ENCODE measurements around the gene SORBS1.

The SORBS1 gene

GRCh38 chr10:95567903-95568630 is 6.9 kb upstream of the SORBS1 start:
- Histone ChIP-seq H3K4me3 (ENCODE audit: low read depth in 1 of 2, low read length in 2 of 2) (no peak overlapping the region), H3K9ac (ENCODE audit: low read depth in 1 of 2, low read length in 2 of 2) (no peak overlapping the region), H3K36me3 (ENCODE audit: control insufficient read depth in 1 of 2, insufficient read depth in 2 of 2, low read length in 2 of 2) (no peaks in the 10 kb centered on the region), H3K27me3 (ENCODE audit: control insufficient read depth in 1 of 2, insufficient read depth in 2 of 2, low read length in 2 of 2) (no peaks in the 10 kb centered on the region), H3K4me1 (ENCODE audit: control insufficient read depth in 1 of 2, insufficient read depth in 2 of 2, low read length in 2 of 2) (peaks cover 0 to 3% of the 10 kb centered on the region in 2 donors), H3K9me3 (ENCODE audit: control insufficient read depth in 1 of 2, low read length in 2 of 2) (no peaks in the 10 kb centered on the region), H3K27ac (ENCODE audit: low read depth, low read length) (no peak overlapping the region)

DNA sequence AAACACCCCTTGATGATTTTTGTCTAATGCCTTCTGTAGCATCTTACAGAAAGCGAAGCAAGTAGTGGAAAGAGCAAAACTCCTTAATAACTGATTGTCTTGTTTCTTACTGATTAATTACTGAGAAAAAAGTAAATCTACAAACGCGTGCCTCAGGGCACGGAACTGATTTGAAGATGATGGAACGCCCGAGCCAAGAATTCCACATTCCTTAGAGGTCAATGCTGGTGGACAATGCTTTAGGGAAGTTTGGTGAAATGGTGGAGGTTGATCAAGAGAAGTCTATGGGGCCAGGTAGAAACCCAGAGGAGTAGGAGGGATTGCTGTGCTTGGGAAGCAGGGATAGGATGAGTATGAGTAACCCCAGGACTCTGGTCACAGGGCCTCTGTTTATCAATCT is 5.0 kb upstream of the SORBS1 start:
- no peak overlapping the region for H3K4me3 ChIP-seq (ENCODE audit: low read depth in 1 of 2, low read length in 2 of 2)
- H3K9me3 ChIP-seq (ENCODE audit: control insufficient read depth in 1 of 2, low read length in 2 of 2), result no peaks in the 10 kb centered on the region
- H3K27ac ChIP-seq (ENCODE audit: low read depth, low read length), result no peak overlapping the region
- H3K4me1 ChIP-seq (ENCODE audit: control insufficient read depth in 1 of 2, insufficient read depth in 2 of 2, low read length in 2 of 2), result peaks cover 11 to 16% of the 10 kb centered on the region in 2 donors
- H3K36me3 ChIP-seq (ENCODE audit: control insufficient read depth in 1 of 2, insufficient read depth in 2 of 2, low read length in 2 of 2), result no peaks in the 10 kb centered on the region
- no peaks in the 10 kb centered on the region for H3K27me3 ChIP-seq (ENCODE audit: control insufficient read depth in 1 of 2, insufficient read depth in 2 of 2, low read length in 2 of 2)
- H3K9ac ChIP-seq (ENCODE audit: low read depth in 1 of 2, low read length in 2 of 2), result no peak overlapping the region

DNA sequence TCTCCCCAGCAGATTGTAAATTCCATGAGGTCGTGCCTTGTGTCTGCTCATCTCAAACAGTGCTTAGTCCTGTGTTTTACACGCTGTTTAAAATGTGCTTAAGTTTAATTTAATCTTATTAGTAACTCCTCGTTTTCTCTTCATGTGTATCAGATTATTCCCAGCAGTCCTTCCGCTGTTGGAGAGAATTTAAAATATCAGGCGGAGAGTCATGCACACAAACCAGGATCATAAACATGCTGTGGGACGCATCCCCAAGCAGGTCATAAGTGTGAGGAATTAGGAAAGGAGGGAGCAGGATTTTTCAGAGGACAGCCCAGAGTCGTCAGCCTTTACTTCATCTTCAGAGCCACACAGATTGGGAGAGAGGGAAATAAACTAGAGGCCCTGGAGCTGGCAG is 4.2 kb upstream of the SORBS1 start:
- H3K9me3 ChIP-seq (ENCODE audit: control insufficient read depth in 1 of 2, low read length in 2 of 2), result no peaks in the 10 kb centered on the region
- no peak overlapping the region for H3K4me3 ChIP-seq (ENCODE audit: low read depth in 1 of 2, low read length in 2 of 2)
- peaks cover 13 to 16% of the 10 kb centered on the region in 2 donors for H3K4me1 ChIP-seq (ENCODE audit: control insufficient read depth in 1 of 2, insufficient read depth in 2 of 2, low read length in 2 of 2)
- H3K27ac ChIP-seq (ENCODE audit: low read depth, low read length), result no peak overlapping the region
- no peak overlapping the region for H3K9ac ChIP-seq (ENCODE audit: low read depth in 1 of 2, low read length in 2 of 2)
- no peaks in the 10 kb centered on the region for H3K36me3 ChIP-seq (ENCODE audit: control insufficient read depth in 1 of 2, insufficient read depth in 2 of 2, low read length in 2 of 2)
- H3K27me3 ChIP-seq (ENCODE audit: control insufficient read depth in 1 of 2, insufficient read depth in 2 of 2, low read length in 2 of 2), result no peaks in the 10 kb centered on the region

DNA sequence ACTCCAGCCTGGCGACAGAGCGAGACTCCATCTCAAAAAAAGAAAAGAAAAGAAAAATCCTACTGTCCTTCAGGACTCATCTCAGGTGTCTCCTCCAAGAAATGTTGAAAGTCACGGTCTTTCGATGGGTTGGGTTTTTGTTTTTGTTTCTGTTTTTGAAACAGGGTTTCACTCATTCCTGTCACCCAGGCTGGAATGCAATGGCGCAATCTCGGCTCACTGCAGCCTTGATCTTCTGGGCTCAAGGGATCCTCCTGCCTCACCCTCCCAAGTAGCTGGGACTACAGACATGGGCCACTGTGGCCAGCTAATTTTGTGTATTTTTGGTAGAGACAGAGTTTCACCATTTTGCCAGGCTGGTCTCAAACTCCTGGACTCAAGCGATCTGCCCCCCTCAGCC is 3.1 kb upstream of the SORBS1 start:
- Histone ChIP-seq H3K27me3 (ENCODE audit: control insufficient read depth in 1 of 2, insufficient read depth in 2 of 2, low read length in 2 of 2) (no peaks in the 10 kb centered on the region), H3K9ac (ENCODE audit: low read depth in 1 of 2, low read length in 2 of 2) (no peak overlapping the region), H3K36me3 (ENCODE audit: control insufficient read depth in 1 of 2, insufficient read depth in 2 of 2, low read length in 2 of 2) (no peaks in the 10 kb centered on the region), H3K4me1 (ENCODE audit: control insufficient read depth in 1 of 2, insufficient read depth in 2 of 2, low read length in 2 of 2) (peaks cover 15 to 16% of the 10 kb centered on the region in 2 donors), H3K4me3 (ENCODE audit: low read depth in 1 of 2, low read length in 2 of 2) (no peak overlapping the region), H3K27ac (ENCODE audit: low read depth, low read length) (no peak overlapping the region), H3K9me3 (ENCODE audit: control insufficient read depth in 1 of 2, low read length in 2 of 2) (no peaks in the 10 kb centered on the region)

DNA sequence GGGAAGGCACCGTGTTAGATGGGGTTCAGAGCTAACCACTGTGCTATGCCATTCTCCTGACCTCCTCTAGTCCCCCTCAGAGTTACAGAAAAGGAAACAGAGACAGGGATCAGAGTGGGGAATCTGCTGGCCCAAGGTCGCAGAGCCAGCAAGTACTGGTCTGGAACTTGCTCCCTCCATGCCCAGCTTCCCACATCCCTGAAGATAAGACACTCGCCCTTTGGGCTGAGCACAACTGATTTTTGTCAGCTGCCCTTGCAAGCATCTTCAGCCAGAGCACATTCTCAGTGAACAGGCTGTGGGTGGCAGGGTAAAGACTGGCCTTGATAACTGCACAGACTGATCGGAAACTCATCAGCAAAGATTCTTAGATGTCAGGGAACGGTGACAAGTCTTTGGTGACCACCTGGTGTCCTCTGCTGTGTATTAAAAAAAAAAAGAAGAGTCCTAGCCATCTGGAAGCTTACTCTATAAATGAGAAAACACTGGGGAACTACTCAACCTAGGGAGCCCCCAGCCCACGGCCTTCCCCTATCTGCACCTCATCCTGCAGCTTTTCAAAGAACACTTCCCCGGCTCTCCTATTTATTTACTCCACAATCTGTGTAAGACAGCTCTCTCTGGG is 1.3 kb upstream of the SORBS1 start:
- H3K4me1 ChIP-seq (ENCODE audit: control insufficient read depth in 1 of 2, insufficient read depth in 2 of 2, low read length in 2 of 2), result peaks cover 13 to 15% of the 10 kb centered on the region in 2 donors
- no peak overlapping the region for H3K4me3 ChIP-seq (ENCODE audit: low read depth in 1 of 2, low read length in 2 of 2)
- no peaks in the 10 kb centered on the region for H3K36me3 ChIP-seq (ENCODE audit: control insufficient read depth in 1 of 2, insufficient read depth in 2 of 2, low read length in 2 of 2)
- H3K9ac ChIP-seq (ENCODE audit: low read depth in 1 of 2, low read length in 2 of 2), result no peak overlapping the region
- H3K9me3 ChIP-seq (ENCODE audit: control insufficient read depth in 1 of 2, low read length in 2 of 2), result no peaks in the 10 kb centered on the region
- H3K27ac ChIP-seq (ENCODE audit: low read depth, low read length), result no peak overlapping the region
- no peaks in the 10 kb centered on the region for H3K27me3 ChIP-seq (ENCODE audit: control insufficient read depth in 1 of 2, insufficient read depth in 2 of 2, low read length in 2 of 2)

DNA sequence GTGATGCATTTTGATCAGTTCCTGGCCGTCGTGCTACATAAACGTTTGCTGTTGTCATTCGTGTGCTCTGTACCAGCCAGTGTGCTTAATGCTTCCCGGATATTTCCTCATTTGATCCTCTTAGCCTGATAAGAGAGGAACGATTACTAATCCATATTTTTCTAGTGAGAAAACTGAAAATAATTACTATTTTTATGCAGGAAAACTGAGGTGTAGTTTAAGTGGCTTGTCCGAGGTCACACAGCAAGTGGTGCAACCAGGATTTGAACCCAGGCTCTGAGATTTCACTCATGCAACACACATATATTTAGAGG is 650 bp upstream of the SORBS1 start:
- Histone ChIP-seq H3K27me3 (ENCODE audit: control insufficient read depth in 1 of 2, insufficient read depth in 2 of 2, low read length in 2 of 2) (no peaks in the 10 kb centered on the region), H3K9me3 (ENCODE audit: control insufficient read depth in 1 of 2, low read length in 2 of 2) (no peaks in the 10 kb centered on the region), H3K4me3 (ENCODE audit: low read depth in 1 of 2, low read length in 2 of 2) (peak overlapping the region; percentile 46 to 58), H3K4me1 (ENCODE audit: control insufficient read depth in 1 of 2, insufficient read depth in 2 of 2, low read length in 2 of 2) (peaks cover 13 to 15% of the 10 kb centered on the region in 2 donors), H3K27ac (ENCODE audit: low read depth, low read length) (no peak overlapping the region), H3K36me3 (ENCODE audit: control insufficient read depth in 1 of 2, insufficient read depth in 2 of 2, low read length in 2 of 2) (no peaks in the 10 kb centered on the region), H3K9ac (ENCODE audit: low read depth in 1 of 2, low read length in 2 of 2) (peak overlapping the region in 1 of 2 donors; percentile 44)

DNA sequence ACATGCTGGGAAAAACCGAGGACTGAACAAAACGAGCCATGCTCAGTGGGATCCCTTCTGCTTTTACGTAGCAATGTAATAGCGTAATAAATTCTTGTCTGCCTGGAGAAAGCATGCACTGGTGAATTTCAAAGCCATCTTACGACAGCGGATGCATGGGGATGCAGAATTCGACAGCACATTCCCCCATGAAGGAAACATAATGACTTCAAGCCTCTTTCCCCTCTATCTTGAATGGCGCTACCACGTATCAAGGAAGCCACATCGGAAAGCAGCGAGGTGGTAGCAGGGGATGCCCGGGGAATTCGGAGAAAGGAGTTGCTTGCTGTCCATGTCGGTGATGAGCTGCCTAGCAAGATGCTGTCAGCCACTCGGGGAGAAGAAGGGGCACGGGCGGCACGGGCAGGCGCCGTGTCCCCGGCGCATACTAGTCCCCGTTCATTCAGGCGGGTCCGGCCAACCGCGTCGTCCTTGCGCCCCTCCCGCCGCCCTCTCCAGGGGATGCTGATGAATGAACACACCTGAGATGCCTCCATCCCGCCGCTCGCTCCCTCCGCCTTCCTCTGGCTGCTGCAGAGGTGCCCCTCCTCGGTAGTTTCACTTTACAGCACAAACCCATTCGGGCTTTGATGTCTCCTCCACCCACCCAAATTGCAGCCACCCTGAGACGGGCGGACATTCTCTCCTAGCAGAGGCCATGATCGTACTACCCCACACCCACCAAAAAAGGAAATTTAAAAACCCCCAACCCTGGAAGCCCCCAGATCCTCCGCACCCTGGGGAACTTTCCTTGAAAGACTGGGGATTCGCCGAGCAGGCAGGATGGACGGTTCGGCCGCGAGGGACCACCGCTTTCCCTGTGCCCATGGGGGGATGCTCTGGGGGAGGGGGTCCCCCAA is 644 bp downstream of the SORBS1 start:
- peaks cover 13 to 15% of the 10 kb centered on the region in 2 donors for H3K4me1 ChIP-seq (ENCODE audit: control insufficient read depth in 1 of 2, insufficient read depth in 2 of 2, low read length in 2 of 2)

DNA sequence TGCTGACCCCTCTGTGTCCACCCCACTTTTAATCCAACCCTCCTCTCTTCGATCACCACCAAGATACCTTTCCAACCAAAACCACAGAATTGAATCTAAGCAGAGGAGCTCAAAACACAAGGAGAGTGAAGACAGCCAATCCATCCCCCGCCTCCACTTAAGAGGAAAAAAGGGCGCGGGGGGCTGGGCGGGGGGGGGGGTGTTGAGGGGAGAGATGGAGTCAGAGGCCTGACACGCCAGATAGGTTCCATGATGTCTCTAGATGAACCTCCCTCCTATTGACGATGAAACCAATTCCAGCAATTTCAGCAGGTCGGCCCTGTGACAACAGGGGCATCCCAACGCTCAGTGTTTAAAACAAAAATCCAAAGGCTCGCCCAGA is 1.3 kb downstream of the SORBS1 start:
- H3K36me3 ChIP-seq (ENCODE audit: control insufficient read depth in 1 of 2, insufficient read depth in 2 of 2, low read length in 2 of 2), result no peaks in the 10 kb centered on the region
- H3K9ac ChIP-seq (ENCODE audit: low read depth in 1 of 2, low read length in 2 of 2), result peak overlapping the region; percentile 78 to 91
- no peak overlapping the region for H3K27ac ChIP-seq (ENCODE audit: low read depth, low read length)
- H3K9me3 ChIP-seq (ENCODE audit: control insufficient read depth in 1 of 2, low read length in 2 of 2), result no peaks in the 10 kb centered on the region
- no peaks in the 10 kb centered on the region for H3K27me3 ChIP-seq (ENCODE audit: control insufficient read depth in 1 of 2, insufficient read depth in 2 of 2, low read length in 2 of 2)
- peak overlapping the region; percentile 81 to 92 for H3K4me3 ChIP-seq (ENCODE audit: low read depth in 1 of 2, low read length in 2 of 2)
- peaks cover 13 to 15% of the 10 kb centered on the region in 2 donors for H3K4me1 ChIP-seq (ENCODE audit: control insufficient read depth in 1 of 2, insufficient read depth in 2 of 2, low read length in 2 of 2)

More for the DNA sequence above, 644 bp downstream of the SORBS1 start:
- Histone ChIP-seq H3K4me3 (ENCODE audit: low read depth in 1 of 2, low read length in 2 of 2) (peak overlapping the region; percentile 81 to 92), H3K27ac (ENCODE audit: low read depth, low read length) (peak overlapping the region; percentile 65), H3K9me3 (ENCODE audit: control insufficient read depth in 1 of 2, low read length in 2 of 2) (no peaks in the 10 kb centered on the region), H3K36me3 (ENCODE audit: control insufficient read depth in 1 of 2, insufficient read depth in 2 of 2, low read length in 2 of 2) (no peaks in the 10 kb centered on the region), H3K9ac (ENCODE audit: low read depth in 1 of 2, low read length in 2 of 2) (peak overlapping the region; percentile 78 to 91), H3K27me3 (ENCODE audit: control insufficient read depth in 1 of 2, insufficient read depth in 2 of 2, low read length in 2 of 2) (no peaks in the 10 kb centered on the region)

DNA sequence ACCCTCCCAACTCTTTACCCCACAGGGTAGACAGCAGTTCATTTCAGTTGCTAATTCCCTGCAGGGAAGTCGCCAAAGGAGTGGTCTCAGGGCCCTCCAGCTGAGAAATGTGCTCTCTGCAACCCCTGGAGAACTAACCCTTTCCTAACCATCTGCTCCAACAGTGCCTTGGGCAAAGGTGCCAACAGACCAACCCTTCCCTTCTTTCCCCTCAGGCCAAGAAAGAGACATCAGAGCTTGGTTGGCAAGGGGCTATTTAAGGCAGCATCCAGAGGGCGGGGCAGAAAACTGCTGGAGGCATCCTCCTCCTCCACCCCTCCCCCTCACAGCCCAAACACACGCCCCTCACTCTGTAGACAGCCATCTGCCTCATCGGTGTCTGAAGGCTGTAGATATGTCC is 1.7 kb downstream of the SORBS1 start:
- Histone ChIP-seq H3K27me3 (ENCODE audit: control insufficient read depth in 1 of 2, insufficient read depth in 2 of 2, low read length in 2 of 2) (no peaks in the 10 kb centered on the region), H3K27ac (ENCODE audit: low read depth, low read length) (no peak overlapping the region), H3K9ac (ENCODE audit: low read depth in 1 of 2, low read length in 2 of 2) (peak overlapping the region in 1 of 2 donors; percentile 40), H3K36me3 (ENCODE audit: control insufficient read depth in 1 of 2, insufficient read depth in 2 of 2, low read length in 2 of 2) (no peaks in the 10 kb centered on the region), H3K4me1 (ENCODE audit: control insufficient read depth in 1 of 2, insufficient read depth in 2 of 2, low read length in 2 of 2) (peaks cover 13 to 15% of the 10 kb centered on the region in 2 donors), H3K4me3 (ENCODE audit: low read depth in 1 of 2, low read length in 2 of 2) (peak overlapping the region in 1 of 2 donors; percentile 39), H3K9me3 (ENCODE audit: control insufficient read depth in 1 of 2, low read length in 2 of 2) (no peaks in the 10 kb centered on the region)
